ENCODE data around the gene FANCC.

DNA sequence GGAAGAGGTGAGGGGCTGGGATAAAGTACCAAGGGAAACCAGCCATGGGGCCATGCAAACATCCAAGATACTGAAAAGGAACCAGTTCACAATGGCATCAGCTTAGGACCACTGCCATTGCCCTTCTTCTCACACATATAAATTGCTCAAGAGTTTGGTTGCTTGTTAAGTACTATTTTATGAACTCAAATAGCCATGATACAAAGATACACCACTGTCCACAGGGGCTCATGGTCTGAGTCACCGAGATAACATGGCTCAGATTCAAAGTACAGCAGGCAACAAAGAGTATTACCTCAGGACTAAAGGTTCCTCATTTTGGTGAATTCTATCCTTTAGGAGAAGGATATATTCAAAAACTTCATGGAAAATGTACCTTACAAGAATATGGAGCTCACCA, 55.6 kb downstream of the FANCC start:
- TF ChIP-seq, protein P1, sequence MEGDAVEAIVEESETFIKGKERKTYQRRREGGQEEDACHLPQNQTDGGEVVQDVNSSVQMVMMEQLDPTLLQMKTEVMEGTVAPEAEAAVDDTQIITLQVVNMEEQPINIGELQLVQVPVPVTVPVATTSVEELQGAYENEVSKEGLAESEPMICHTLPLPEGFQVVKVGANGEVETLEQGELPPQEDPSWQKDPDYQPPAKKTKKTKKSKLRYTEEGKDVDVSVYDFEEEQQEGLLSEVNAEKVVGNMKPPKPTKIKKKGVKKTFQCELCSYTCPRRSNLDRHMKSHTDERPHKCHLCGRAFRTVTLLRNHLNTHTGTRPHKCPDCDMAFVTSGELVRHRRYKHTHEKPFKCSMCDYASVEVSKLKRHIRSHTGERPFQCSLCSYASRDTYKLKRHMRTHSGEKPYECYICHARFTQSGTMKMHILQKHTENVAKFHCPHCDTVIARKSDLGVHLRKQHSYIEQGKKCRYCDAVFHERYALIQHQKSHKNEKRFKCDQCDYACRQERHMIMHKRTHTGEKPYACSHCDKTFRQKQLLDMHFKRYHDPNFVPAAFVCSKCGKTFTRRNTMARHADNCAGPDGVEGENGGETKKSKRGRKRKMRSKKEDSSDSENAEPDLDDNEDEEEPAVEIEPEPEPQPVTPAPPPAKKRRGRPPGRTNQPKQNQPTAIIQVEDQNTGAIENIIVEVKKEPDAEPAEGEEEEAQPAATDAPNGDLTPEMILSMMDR (IDR thresholded peaks at IDR 0.05 in 8 of 11, conservative IDR thresholded peaks at IDR 0.05 in 3 of 11), result no peak
- TF ChIP-seq POLR2AphosphoS5 (IDR thresholded peaks at IDR 0.05), result no peak

Measured in spleen (tissue), 7 donors.